DMS 273 (cell line): ENCODE measurements around the gene CKLF.
A peak's percentile ranks its signal among the peaks of the same experiment; 100 is the strongest.
"Not testable (repeated sequence)": the region's sequence is repeated elsewhere in the genome, so short reads cannot be mapped to it uniquely, and the experiment has no call there.

Experiments used
- DNase-seq: peaks from one replicate; lab custom pipeline; 2025; ENCODE audit not compliant: unreplicated experiment; lab: John Stamatoyannopoulos, UW

Gene CKLF

DNA sequence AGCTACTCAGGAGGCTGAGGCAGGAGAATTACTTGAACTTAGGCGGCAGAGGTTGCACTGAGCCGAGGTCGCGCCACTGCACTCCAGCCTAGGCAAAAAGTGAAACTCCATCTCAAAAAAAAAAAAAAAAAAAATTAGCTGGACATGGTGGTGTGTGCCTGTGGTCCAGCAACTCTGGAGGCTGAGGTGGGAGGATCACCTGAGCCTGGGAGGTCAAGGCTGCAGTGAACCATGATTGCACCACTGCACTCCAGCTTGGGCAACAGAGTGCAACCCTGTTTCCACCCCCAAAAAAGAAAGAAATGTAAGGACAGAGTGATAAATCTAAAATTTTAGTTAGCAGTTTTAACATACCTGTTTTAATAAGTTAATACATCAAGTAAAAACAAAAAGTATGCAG, 44.2 kb downstream of the CKLF start:
- not testable (repeated sequence) for DNase-seq

DNA sequence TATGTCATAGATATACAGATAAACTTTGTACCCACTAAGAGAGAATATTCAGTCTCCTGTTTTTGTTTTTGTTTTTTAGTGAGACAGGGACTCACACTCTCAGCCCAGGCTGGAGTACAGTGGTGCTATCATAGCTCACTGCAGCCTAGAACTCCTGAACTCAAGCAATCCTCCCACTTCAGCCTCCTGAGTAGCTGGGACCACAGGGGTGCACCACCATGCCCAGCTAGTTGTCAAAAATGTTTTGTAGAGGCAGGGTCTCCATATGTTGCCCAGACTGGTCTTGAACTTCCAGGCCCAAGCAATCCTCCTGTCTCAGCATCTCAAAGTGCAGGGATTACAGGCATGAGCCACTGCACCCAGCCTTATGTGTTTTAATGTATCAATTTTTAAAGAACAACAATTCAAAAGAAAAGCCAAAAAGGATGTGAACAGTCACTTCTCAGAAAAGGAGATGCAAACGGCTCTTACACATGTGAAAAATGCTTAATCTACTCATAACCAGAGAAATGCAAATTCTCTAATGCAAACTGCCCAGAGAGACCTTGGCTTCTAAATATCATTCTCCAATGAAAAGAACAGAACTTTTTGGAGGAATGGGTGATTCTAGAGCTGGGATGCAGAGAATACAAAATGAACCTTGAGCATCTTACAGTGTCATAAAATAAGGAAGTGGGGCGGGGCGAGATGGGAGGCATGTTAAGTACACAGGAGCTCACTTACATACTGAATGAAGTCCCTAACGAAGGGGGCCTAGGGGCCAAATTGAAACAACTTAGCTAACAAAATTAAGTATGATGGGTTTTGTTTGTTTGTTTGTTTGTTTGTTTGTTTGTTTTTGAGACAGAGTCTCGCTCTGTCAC, 44.8 kb downstream of the CKLF start:
- DNase-seq = no peak

DNA sequence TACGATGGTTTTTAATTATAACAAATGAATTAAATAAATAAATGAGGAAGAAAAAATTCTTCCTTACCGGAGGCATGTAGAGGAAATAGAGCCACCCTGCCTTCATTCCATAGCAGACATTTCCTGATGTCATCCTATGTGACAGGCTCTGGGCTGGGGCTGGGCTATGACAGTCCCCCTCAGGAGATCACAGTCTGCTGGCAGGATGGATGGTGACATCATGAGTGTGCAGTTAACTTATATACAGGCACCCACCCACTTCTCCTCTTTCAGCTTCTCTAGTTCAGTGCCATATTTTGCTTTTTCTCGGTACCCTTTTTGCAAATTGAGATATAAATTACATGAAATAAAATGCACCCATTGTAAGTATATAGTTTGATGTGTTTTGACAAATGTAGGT, 45.7 kb downstream of the CKLF start:
- DNase-seq = no peak

DNA sequence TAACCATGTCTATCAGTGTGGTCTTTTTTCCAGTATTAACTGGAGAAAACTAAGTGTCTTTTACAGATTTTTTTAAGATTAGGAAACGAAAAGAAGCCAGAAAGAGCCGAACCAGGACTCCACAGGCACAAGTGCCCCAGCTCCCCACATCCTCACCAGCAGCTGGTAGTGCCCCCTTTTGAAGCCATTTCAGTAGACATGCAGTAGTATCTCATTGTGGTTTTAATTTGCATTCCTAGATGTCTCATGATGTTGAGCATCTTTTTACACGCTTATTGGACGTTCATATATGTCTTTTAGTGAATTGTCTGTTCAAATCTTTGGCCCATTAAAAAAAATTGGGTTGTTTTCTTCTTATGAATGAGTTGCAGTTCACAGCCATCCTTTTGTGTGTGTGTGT, 47.4 kb downstream of the CKLF start:
- DNase-seq = no peak

DNA sequence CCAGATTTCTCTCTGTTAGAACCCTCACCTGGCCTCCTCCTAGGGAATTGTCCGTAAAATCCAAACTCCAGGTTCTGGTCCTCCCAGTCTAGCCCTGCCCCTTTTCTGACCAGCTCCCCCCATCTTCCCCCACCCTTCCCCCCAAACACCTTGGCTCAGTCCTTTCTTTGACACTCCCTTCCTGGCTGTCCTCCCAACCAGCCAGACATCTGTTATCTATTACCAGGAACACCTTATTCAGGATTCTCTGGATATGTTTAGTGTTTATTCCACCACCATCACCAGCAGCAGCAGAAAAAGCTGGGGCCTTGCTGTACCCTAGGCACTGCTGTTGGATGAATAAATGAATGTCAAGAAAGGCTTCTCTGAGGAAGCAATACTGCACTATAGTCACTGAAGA, 48.1 kb downstream of the CKLF start:
- no peak for DNase-seq

DNA sequence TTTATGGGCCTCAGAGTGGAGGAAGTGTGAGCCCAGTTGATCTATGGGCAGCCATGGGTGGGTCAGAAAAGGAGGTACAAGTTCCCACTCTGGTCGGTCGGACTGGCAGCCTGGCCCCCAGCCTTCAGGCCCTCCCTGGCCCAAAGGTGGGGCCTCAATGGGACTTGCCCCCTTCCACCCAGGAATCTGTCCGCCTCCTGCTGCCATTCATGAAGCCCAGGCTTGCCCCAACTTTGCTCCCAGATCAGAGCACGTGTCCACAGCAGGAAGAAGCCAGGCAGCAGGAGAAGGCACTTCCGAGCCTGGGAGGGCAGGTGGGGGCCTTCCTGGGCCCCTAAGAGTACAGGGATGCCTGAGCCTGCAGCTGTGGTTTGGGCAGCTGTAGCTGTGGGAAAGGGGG, 49.1 kb downstream of the CKLF start:
- no peak for DNase-seq

DNA sequence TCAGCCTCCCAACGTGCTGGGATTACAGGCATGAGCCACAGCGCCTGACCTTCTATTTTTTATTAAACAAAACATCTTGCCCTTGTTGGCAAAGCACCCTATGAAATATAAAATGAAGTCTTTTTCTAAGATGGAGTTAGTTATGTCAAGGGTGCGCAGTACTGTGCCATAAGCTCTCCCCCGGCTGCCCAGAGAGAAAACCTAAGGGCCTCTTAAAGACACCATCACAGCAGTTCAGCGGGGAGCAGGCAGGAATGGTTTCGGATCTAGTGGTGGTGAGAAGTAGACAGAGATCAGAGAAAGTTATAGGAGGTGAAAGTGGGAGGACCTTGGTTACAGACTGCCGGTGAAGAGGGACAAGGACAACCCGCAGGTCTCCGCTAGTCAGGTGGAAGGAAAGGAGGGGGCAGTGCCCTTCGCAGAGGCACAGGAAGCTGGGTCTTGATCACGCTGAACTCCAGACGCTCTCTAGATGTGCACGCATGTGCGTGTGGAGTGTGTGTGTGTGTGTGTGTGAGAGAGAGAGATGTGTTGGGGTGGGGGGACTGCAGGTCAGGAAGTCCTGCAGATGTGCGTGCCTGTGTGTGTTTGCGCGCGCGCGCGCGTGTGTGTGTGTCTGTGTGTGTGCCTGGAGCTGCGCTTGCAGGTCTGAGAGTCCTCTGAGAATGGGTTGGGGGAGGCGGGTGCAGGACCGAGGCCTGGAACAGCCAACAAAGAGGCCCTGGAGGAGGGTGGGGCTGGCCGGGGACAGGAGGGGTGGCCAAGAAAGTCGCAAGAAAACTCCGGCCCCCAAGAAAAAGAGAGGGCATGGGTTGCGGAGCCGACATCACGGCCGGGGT, 51.4 kb downstream of the CKLF start:
- DNase-seq = peak; percentile 76

DNA sequence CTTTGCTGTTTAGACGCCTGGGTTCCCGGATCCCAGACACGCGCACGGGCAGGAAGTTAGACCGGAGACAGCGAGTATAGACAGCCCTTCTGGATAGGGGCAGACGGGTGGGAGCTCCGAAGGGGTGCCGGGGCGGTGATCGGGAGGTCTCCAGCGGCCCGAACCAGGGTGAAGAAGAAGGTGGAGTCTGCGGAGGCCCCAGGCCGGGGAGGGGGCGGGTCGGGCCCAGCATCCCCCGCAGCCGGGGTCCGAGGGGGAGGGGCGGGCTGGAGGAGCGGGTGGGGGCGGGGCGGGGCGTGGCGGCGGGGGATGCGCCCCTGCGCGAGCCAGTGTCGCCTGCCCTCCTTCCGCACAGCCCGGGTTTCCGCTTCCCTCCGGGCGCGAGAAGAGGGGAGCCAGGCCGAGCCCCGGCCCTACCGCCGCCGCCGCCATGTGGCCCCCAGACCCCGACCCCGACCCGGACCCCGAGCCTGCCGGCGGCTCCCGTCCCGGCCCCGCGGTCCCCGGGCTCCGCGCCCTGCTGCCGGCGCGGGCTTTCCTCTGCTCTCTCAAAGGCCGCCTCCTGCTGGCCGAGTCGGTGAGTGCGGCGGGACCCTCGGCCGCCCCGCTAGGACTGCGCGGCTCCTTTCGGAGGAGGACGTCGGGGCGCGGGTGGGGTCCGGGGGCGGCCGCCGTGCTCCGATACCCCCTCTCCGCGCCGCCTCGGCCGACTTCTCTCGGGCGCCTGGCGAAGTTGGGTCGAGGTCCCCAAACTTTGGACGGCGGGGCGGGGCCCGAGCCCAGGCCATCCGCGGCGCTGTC, 52.2 kb downstream of the CKLF start, which contains the start of gene CMTM3:
Gene CMTM3 (plus strand): TSS at position 329 of the 801 bp plus-strand sequence. CDS start 102 bp downstream, at position 431.
- DNase-seq = peak; percentile 85

DNA sequence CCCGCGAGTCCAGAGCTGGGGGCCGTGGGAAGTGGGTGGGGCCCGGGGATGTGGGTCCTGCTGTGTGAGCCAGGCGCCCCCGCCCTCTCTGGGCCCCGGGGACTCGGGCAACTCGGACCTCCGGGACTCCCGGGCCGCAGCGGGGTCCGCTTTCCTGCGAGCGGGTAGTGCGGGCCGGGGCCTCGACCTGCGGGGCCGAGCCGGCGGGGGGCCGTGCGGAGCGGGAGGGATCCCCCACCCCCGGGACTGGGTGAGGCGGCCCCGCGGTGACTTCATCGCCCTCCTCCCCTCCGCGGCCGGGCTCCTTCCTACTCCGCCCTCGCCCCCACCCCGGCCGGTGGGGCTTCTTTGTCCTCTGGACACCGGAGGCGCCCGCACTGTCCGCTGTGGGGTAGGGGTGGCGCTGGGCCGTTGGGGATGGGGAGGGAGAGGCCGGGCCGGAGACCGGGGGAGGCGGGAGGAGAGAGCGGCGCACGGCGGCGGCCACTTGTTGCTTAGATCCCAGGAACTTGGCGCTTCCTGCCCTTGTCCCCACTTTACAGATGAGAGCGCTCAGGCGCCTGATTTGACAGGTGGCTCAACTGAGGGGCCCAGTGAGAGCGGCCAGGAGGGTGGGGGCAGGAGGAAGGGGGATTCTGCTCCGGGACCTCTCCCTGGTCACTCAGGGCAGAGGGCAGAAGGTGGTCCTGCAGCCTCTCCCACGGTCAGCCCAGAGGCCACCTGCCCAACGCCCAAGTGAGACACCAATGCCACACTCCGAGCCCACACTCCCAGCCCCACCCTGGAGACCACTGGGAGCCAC, 53.0 kb downstream of the CKLF start:
- peak; percentile 56 for DNase-seq

DNA sequence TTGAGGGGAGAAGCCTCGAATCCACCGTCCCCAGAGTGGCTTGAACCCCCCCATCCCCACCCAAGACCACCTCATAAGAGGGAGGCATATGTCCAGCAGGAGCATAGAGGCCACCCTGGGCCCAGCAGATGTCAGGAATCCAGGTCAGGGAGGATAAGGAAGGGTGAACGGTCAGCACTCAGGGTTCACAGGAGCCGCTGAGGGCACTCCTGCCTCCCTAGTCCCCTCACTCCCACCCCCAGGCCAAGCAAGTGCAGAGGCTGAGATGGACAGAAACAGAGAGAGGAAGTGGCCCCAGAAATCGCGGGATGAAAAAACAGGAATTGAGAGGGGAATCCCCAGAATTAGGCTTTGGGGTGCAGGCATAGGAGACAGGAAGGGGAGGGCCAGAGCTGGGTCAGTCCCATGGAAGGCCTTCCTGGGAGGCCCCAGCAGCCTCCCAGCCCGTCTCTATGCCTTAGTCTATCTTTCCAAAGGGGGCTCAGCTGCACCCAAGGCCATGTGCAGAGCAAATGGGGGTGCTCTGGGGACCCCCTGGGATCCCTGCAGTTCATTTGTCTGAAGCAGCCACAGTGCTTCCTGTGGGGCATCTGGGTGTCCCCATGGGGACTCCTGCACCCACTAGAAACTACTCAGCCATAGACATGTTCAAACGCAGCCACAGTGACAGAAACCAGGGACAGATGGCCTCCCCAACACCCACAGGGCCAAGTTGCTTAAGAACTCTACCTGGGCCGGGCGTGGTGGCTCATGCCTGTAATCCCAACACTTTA, 53.8 kb downstream of the CKLF start:
- DNase-seq = peak; percentile 28

DNA sequence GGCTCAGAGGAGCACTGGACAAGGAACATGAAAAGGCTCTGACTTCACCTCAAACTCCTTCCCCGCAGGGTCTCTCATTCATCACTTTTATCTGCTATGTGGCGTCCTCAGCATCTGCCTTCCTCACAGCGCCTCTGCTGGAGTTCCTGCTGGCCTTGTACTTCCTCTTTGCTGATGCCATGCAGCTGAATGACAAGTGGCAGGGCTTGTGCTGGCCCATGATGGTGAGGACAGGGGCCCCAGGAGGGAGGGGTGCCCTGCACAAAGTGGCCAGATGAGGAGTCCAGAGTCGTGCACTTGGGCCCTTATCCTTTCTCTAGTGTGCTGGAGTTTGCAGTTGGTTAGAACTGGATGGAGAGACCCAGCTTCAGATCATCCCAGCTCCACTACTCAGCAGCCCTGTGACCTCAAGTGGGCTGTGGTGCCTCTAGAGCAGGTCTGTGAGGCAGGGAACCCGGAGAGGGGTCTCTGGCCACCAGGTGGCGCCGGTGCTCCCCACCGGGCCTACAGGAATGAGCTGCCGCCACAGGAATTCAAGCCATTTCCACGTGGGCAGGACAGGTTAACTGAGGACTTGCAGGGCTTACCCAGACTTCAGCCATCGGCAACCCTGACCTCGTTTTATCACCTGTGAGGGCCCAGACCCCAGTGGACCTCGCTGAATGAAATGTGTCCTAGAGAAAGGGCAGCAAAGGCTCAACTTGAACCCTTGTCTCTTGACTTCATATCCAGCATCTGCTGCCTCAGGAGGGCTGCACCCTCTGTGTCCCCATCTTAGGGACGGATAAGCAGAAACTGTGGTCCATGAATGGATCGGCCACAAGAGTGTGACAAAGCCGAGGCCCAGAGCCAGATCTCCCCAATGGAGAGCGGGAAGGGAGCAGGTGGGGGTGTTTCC, 56.1 kb downstream of the CKLF start:
- peak; percentile 94 for DNase-seq

DNA sequence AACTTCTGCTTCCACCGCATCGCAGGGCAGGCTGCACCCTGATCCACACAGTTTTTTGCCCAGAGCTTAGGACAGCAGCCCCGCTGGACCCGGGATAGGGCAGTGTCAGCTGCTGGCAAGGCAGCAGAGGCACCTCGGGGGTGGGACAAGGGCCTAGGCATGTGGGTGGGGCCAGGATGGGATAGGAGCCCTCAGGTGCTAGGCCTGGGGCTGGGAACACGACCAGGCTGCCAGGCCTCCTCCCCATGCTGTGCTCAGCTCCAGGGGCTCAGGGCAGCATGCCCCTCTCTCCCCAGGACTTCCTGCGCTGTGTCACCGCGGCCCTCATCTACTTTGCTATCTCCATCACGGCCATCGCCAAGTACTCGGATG, 56.7 kb downstream of the CKLF start:
- DNase-seq = no peak

DNA sequence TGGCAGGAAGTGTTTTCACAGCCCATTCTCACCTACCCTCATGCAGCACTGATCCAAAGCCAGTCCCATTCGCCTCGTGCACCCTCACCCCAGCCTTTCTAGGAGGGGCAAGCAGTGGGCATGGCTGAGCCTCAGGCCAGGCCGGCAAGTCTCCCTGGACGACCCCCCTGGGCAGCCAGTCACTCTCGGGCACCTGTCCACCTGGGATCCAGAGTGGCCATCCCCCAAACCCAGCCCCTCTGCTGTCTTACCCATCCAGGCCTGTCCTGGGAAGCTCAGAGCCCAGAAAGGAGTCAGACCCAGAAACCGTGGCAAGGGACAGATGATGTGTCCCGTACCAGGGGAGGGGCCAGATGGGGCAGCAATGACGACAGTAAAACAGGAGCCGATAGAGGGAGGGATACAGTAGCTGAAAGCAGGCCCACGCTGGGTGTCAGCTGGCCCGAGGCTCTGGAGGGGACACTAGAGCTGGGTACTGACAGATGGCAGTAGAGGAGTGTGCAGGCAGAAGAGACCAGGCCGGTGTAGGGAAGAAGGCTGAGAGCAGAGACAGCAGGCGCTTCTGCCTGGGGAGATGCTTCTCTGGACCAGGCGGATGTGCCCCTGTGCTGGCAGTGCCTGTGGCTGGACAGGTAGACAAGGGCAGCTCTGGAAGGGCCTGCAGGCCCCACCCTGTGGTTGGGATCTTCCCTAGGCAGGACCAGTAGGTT, 57.9 kb downstream of the CKLF start:
- peak; percentile 91 for DNase-seq

DNA sequence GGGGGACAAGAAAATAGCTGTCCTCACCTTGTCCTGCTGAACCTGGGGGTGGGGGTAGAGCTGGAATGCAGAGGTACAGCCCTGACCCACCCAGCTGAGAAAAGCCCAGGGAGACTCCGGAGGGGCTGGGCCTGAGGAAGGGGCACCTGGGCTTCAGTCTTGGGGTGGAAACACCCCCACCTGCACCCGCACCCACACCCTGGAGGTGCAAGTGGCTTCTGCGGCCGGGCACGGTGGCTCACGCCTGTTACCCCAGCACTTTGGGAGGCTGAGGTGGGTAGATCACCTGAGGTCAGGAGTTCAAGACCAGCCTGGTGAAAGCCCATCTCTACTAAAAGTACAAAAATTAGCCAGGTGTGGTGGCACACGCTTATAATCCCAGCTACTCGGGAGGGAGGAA, 59.5 kb downstream of the CKLF start:
- not testable (repeated sequence) for DNase-seq

DNA sequence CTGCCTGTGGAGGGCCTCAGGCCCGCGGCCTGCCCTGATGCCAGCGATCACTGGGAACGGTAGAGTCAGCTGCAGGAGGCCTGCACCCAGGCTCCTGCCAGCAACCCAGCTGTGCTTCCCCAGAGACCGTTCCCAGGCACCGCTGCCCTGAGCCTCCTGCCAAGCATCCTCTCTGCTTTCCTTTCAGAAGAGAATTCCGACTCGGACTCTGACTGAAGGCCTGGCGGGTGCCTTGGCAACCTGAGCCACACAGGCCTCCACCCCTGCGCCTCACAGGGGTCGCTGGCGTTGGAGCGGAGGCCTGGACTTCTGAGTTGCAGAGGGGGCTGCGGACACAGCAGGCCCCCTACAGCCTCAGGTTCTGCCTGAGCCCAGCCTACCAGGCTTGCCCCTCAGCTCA, 60.0 kb downstream of the CKLF start:
- DNase-seq = no peak

DNA sequence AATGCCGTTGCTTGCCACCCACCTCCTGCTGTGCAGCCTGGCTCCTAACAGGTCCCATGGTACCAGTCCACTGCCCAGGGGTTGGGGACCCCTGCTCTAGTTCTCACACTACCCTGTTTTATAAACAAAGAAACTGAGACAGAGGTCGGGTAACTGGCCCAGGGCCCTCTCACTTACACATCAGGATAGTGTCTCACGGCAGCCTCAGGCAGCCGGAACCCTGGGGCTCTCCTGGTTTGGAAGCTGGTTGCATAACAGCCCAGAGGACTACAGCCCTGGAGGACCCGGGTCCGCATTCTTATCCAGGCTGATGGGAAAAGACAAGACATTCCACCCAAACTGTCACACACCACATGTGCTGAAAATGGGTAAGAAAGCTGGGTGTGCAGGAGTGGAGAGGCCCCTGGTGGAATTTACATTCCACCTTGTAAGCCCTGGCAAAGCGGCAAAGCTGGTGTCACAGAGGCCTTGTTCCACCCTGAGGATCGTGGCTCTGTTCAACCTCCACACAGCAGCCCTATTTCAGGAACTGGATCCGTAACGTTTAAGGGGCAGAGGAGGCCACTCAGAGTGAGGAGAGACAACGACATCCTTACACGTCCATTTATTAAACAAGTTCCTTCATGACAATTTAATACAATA, 61.9 kb downstream of the CKLF start:
- DNase-seq = no peak
